Measurements from ENCODE around the gene SDK1. TPM values are rescaled to one million over a fixed set of nuclear protein-coding genes. Genes with fewer than 3 reads are reported as not detected.

SDK1 gene
- total RNA-seq, 1 donor: 0.36 TPM

DNA sequence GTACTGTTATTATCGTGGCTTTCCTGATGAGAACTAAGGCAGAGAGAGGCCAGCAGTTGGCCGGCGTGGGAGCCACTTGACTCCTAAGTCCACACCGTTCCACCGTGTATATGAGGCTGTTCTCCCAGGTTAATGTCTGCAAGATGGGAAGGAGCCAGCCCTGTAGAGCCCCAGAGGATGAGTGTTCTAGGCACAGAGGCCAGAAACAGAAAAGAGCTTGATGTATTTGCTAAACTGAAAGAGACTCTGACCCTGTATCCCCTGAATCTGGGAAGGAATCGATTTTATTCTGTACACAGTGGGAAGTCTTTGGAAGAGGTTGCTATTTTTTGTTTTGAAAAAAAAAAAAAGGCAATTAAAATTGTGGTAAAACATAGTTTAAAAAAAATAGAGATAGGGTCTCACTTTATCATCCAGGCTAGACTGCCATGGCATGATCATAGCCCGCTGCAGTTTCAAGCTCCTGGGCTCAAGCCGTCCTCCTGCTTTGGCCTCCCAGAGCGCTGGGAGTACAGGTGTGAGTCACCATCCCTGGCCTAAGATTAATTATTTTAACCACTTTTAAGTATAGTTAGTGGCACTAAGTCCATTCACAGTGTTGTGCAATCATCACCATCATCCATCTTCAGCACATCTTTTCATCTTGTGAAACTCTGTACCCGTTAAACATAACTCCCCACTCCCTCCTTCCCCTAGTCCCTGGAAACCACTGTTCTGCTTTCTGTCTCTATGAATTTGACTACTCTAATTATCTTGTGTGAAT lies 348.8 kb downstream of the SDK1 start:
- H3K9me3 ChIP-seq (ENCODE audit: low read depth, low read length): no peaks in the 10 kb centered on the region
- no peak overlapping the region for H2AFZ ChIP-seq (ENCODE audit: low read length)
- H3K79me2 ChIP-seq (ENCODE audit: insufficient read depth, low read length): no peaks in the 10 kb centered on the region
- no peak overlapping the region for H3K27ac ChIP-seq (ENCODE audit: low read depth, low read length)
- TF ChIP-seq CTCF (IDR thresholded peaks at IDR 0.05; ENCODE audit: extremely low read depth, low read depth, low read length): no peak
- no peaks in the 10 kb centered on the region for H3K27me3 ChIP-seq (ENCODE audit: insufficient read depth, low read length)
- H3K4me2 ChIP-seq (ENCODE audit: insufficient read depth, low read length): no peak overlapping the region
- H3K4me3 ChIP-seq (ENCODE audit: insufficient read depth, low read length): no peak overlapping the region
- no peak for DNase-seq (ENCODE audit: insufficient read length, low spot score, missing footprints)
- H3K4me1 ChIP-seq (ENCODE audit: insufficient read depth, low read length): no peaks in the 10 kb centered on the region
- no peaks in the 10 kb centered on the region for H3K36me3 ChIP-seq (ENCODE audit: insufficient read depth, low read length)
- H4K20me1 ChIP-seq (ENCODE audit: insufficient read depth, low read length): no peaks in the 10 kb centered on the region

- H3K36me3 ChIP-seq (ENCODE audit: insufficient read depth, low read length): no peaks in the 10 kb centered on the region
- DNase-seq (ENCODE audit: insufficient read length, low spot score, missing footprints): no peak
- H3K27ac ChIP-seq (ENCODE audit: low read depth, low read length): no peak overlapping the region
- no peak for TF ChIP-seq CTCF (IDR thresholded peaks at IDR 0.05; ENCODE audit: extremely low read depth, low read depth, low read length)
- no peak overlapping the region for H3K4me3 ChIP-seq (ENCODE audit: insufficient read depth, low read length)
- no peak overlapping the region for H2AFZ ChIP-seq (ENCODE audit: low read length)
- H3K27me3 ChIP-seq (ENCODE audit: insufficient read depth, low read length): no peaks in the 10 kb centered on the region
- no peaks in the 10 kb centered on the region for H4K20me1 ChIP-seq (ENCODE audit: insufficient read depth, low read length)
- H3K9me3 ChIP-seq (ENCODE audit: low read depth, low read length): no peaks in the 10 kb centered on the region
- H3K4me1 ChIP-seq (ENCODE audit: insufficient read depth, low read length): no peaks in the 10 kb centered on the region
- no peaks in the 10 kb centered on the region for H3K79me2 ChIP-seq (ENCODE audit: insufficient read depth, low read length)
- H3K4me2 ChIP-seq (ENCODE audit: insufficient read depth, low read length): no peak overlapping the region
Measured at GRCh38 chr7:3650844-3651243, 349.8 kb downstream of the SDK1 start.

GRCh38 chr7:3655635-3656034 lies 354.6 kb downstream of the SDK1 start:
- TF ChIP-seq CTCF (IDR thresholded peaks at IDR 0.05; ENCODE audit: extremely low read depth, low read depth, low read length): no peak
- H3K4me1 ChIP-seq (ENCODE audit: insufficient read depth, low read length): no peaks in the 10 kb centered on the region
- no peak for DNase-seq (ENCODE audit: insufficient read length, low spot score, missing footprints)

GRCh38 chr7:3657206-3657605 lies 356.2 kb downstream of the SDK1 start:
- no peak for TF ChIP-seq CTCF (IDR thresholded peaks at IDR 0.05; ENCODE audit: extremely low read depth, low read depth, low read length)
- Histone ChIP-seq H3K27ac (ENCODE audit: low read depth, low read length) (no peak overlapping the region), H3K9me3 (ENCODE audit: low read depth, low read length) (no peaks in the 10 kb centered on the region), H3K4me1 (ENCODE audit: insufficient read depth, low read length) (no peaks in the 10 kb centered on the region), H3K79me2 (ENCODE audit: insufficient read depth, low read length) (no peaks in the 10 kb centered on the region), H3K4me2 (ENCODE audit: insufficient read depth, low read length) (no peak overlapping the region), H3K27me3 (ENCODE audit: insufficient read depth, low read length) (no peaks in the 10 kb centered on the region), H2AFZ (ENCODE audit: low read length) (no peak overlapping the region), H3K36me3 (ENCODE audit: insufficient read depth, low read length) (no peaks in the 10 kb centered on the region), H3K4me3 (ENCODE audit: insufficient read depth, low read length) (no peak overlapping the region), H4K20me1 (ENCODE audit: insufficient read depth, low read length) (no peaks in the 10 kb centered on the region)
- no peak for DNase-seq (ENCODE audit: insufficient read length, low spot score, missing footprints)

More at GRCh38 chr7:3655635-3656034, 354.6 kb downstream of the SDK1 start:
- H2AFZ ChIP-seq (ENCODE audit: low read length): no peak overlapping the region
- H4K20me1 ChIP-seq (ENCODE audit: insufficient read depth, low read length): no peaks in the 10 kb centered on the region
- H3K4me2 ChIP-seq (ENCODE audit: insufficient read depth, low read length): no peak overlapping the region
- H3K79me2 ChIP-seq (ENCODE audit: insufficient read depth, low read length): no peaks in the 10 kb centered on the region
- H3K36me3 ChIP-seq (ENCODE audit: insufficient read depth, low read length): no peaks in the 10 kb centered on the region
- no peaks in the 10 kb centered on the region for H3K27me3 ChIP-seq (ENCODE audit: insufficient read depth, low read length)
- H3K4me3 ChIP-seq (ENCODE audit: insufficient read depth, low read length): no peak overlapping the region
- H3K27ac ChIP-seq (ENCODE audit: low read depth, low read length): no peak overlapping the region
- H3K9me3 ChIP-seq (ENCODE audit: low read depth, low read length): no peaks in the 10 kb centered on the region

Measured in osteoblast (primary cell).